GM10266 (cell line): ENCODE measurements around the gene ACADS.
A peak's percentile ranks its signal among the peaks of the same experiment; 100 is the strongest.

Experiments
- DNase-seq: peaks from one replicate; pipeline ENCODE4 v3.0.0; 2012; ENCODE audit errors: extremely low spot score
- TF ChIP-seq, protein P1 (sequence below): IDR thresholded peaks from 2 replicates; pipeline ENCODE4 v1.5.1; 2012; ENCODE audit warnings: mild to moderate bottlenecking, low read depth; ENCODE audit not compliant: control insufficient read depth, insufficient read depth; ENCODE audit errors: missing control alignments

Gene ACADS

DNA sequence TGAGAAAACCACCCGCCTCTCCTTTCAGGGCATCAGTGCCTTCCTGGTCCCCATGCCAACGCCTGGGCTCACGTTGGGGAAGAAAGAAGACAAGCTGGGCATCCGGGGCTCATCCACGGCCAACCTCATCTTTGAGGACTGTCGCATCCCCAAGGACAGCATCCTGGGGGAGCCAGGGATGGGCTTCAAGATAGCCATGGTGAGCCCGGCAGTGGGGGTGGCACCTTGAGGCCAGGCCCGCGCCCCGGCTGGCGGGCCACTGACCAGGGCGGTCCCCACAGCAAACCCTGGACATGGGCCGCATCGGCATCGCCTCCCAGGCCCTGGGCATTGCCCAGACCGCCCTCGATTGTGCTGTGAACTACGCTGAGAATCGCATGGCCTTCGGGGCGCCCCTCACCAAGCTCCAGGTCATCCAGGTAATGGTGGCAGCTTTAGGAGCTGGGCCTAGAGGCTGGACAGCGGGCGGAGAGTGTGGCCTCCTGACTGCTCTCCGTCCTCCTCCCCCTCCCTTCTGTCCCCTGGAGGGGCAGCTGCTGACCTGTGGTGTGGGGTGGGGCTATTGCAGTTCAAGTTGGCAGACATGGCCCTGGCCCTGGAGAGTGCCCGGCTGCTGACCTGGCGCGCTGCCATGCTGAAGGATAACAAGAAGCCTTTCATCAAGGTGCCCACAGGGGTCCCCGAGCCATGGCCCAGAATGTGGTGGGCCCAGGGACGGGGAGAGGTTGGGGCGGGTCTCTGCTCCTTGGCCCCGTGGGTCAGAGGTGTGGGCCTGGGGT lies 12.8 kb downstream of the ACADS start:
- no peak for DNase-seq
- TF ChIP-seq, protein P1, sequence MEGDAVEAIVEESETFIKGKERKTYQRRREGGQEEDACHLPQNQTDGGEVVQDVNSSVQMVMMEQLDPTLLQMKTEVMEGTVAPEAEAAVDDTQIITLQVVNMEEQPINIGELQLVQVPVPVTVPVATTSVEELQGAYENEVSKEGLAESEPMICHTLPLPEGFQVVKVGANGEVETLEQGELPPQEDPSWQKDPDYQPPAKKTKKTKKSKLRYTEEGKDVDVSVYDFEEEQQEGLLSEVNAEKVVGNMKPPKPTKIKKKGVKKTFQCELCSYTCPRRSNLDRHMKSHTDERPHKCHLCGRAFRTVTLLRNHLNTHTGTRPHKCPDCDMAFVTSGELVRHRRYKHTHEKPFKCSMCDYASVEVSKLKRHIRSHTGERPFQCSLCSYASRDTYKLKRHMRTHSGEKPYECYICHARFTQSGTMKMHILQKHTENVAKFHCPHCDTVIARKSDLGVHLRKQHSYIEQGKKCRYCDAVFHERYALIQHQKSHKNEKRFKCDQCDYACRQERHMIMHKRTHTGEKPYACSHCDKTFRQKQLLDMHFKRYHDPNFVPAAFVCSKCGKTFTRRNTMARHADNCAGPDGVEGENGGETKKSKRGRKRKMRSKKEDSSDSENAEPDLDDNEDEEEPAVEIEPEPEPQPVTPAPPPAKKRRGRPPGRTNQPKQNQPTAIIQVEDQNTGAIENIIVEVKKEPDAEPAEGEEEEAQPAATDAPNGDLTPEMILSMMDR: no peak

DNA sequence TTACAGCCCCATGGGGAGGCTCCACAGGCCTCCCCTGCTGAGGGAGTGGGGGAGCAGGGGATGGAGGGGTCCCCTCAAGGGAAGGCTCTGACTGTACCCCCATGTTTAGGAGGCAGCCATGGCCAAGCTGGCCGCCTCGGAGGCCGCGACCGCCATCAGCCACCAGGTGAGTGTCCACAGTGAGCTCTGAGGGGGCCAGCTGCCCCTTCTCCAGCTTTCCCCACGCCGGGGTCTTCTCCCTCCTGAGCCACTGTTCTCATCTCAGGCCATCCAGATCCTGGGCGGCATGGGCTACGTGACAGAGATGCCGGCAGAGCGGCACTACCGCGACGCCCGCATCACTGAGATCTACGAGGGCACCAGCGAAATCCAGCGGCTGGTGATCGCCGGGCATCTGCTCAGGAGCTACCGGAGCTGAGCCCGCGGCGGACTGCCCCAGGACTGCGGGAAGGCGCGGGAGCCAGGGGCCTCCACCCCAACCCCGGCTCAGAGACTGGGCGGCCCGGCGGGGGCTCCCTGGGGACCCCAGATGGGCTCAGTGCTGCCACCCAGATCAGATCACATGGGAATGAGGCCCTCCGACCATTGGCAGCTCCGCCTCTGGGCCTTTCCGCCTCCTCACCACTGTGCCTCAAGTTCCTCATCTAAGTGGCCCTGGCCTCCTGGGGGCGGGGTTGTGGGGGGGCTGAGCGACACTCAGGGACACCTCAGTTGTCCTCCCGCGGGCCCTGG lies 13.6 kb downstream of the ACADS start:
- peak; percentile 35 for DNase-seq
- TF ChIP-seq, protein P1: no peak

DNA sequence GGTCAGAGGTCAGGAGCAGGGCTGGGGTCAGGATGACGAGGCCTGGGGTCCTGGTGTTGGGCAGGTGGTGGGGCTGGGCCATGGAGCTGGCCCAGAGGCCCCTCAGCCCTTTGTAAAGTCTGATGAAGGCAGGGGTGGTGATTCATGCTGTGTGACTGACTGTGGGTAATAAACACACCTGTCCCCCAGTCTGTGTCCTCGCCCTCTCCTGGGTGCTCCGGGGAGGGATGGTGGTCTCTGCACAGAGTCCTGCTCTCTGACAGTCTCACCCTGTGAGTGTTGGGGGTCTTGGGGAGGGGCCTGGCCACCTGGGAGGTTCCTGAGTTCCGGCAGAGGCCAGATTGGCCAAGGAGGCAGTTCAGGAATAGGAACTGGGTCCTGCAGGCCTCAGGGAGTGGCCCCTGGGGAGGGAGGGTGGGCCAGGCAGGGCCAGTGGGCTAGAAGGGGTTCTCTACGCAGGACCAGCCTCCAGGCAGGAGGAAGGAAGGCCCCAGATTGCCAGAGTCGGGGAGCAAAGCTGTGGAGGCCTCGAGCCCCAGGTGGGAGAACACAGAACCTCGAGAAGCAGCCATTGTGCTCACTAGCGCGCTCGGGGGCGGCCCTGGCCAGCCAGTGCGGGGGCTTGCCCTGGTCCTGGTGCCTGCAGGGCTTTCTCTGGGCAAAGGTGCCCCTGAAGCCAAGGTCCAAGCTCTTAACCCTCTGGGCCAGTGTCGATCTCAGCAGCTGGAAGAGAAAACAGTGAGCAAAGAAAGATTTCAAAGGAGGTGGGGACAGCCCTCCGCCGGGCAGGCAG lies 14.4 kb downstream of the ACADS start:
- TF ChIP-seq, protein P1: no peak

DNA sequence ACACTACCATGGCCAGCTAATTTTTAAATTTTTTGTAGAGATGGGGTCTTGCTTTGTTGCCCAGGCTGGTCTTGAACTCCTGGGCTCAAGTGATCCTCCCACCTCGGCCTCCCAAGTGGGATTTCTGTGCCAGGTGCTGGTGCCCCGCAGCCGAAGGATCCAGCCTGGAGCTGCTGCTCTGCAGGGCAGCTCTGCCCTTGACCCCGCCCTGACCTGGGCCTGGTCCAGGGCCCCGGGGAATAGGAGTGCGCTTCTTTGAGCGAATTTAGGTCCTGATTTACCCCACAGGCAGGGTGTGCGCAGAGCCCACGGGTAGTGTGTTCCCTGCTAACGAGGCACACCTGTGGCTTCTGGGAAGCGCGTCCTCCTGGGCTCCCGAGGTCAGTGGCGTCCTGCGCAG lies 15.2 kb downstream of the ACADS start:
- no peak for DNase-seq
- TF ChIP-seq, protein P1: no peak

More for the DNA sequence above, 14.4 kb downstream of the ACADS start:
- peak; percentile 23 for DNase-seq

DNA sequence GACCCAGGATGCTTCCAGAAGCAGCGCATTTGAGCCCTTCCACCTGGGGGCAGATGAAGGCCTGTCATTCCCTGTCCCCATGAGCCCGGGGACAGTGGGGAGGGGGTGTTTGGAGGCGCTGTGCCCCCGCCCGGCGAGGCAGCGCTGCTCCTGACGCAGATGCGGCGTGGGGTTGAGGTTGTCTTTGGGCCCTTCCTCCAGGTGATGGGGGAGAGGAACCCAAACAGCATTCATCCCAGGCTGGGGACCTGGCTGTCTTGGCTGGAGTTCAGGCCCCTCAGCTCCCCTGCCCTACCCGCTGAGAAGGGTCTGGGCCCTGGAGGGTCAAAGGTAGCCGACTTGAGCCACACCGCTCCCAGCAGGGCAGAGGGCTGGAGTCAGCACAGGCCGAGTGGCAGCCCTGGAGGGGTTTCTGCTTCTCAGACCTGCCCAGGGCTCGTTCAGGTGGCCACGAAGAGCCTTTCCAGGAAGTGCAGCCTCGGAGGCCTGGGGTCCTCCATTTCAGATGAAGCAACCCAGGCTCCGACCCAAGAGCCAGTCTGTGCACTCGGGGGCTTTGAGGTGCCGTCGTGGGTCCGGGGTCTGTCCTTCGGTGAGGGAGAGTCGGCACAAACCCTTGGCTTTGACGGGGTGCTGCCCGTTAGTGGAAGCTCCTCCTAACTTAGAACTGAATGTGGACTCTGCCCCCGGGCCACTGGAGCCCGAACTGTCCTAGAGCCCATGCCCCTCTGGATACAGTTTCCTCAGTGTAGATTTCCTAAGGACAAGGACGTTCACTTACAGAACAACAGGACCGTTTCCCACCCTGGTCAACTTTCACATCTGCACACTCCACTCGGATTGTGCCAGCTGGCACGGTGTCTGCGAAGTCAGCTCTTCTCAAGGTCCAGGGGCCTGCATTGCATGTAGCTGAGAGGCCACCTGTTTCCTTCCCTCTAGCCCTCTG lies 16.1 kb downstream of the ACADS start:
- TF ChIP-seq, protein P1: no peak
- DNase-seq: no peak

DNA sequence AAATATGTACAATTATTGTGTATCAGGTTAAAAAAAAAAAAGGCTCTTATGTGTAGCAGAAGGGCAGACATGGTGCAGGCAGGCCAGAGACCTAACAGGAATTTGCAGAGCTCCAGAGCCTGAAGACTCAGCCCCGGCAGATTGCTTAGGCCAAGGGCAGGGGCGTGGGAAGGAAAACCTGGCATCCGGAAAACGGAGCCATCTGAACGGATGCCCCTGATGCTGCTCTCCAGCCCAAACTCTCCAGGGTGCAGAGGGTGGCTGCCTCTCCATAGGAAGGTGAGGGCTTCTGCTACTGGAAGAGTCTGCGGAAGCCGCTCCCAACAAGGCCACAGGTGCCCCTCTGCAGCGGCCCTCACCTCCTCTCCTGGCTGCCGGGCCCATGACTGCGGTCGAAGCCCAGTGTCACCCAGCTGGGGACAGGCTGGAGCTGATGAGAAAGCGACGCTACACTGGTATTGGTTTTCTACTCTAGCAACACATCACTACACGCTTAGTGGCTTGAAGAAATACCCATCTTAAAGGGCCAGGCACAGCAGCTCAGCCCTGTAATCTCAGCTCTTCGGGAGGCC lies 19.4 kb downstream of the ACADS start:
- DNase-seq: no peak
- TF ChIP-seq, protein P1: no peak
